Adrenal gland (tissue), 5 donors: ENCODE data around the gene DIP2A.
"Not testable (repeated sequence)": the region's sequence is repeated elsewhere in the genome, so short reads cannot be mapped to it uniquely, and the experiment has no call there.

ENCODE experiments used
- POLR2A ChIP-seq, 2 donors: fragments of 450-650 bp; IDR thresholded peaks; one replicate each; pipeline ENCODE4 v1.6.1; 2017; ENCODE audit warnings: antibody characterized with exemption in 2 of 2, mild to moderate bottlenecking in 2 of 2, moderate library complexity in 1 of 2
- TF ChIP-seq, protein P1 (sequence below), 6 experiments: fragments of 450-650 bp in 4 of 6; fragments of 200-600 bp in 2 of 6; sonication (generic) in 1 of 6; IDR thresholded peaks; 1 replicate in 5 of 6; 2 replicates in 1 of 6; pipeline versions ENCODE4 v1.5.1 to v1.8.0; 2016 to 2021; ENCODE audit warnings: antibody characterized with exemption in 6 of 6, mild to moderate bottlenecking in 2 of 6, moderate library complexity in 1 of 6
- donor health status: DM: no; HTN: no; CAD: no.

DNA sequence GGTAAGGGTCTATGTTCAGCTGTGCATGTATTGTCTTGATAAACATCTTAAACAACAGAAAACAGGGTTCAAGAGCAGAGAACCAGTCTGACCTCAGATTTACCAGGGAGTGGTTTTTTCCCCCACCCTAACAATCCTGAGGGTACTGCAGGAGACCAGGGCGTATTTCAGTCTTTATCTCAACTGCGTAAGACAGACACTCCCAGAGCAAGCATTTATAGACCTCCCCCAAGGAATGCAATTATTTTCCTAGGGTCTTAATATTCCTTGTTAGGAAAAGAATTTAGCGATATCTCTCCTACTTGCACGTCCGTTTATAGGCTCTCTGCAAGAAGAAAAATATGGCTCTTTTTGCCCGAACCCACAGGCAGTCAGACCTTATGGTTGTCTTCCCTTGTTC lies 9.8 kb upstream of the DIP2A start:
- TF ChIP-seq, protein P1, sequence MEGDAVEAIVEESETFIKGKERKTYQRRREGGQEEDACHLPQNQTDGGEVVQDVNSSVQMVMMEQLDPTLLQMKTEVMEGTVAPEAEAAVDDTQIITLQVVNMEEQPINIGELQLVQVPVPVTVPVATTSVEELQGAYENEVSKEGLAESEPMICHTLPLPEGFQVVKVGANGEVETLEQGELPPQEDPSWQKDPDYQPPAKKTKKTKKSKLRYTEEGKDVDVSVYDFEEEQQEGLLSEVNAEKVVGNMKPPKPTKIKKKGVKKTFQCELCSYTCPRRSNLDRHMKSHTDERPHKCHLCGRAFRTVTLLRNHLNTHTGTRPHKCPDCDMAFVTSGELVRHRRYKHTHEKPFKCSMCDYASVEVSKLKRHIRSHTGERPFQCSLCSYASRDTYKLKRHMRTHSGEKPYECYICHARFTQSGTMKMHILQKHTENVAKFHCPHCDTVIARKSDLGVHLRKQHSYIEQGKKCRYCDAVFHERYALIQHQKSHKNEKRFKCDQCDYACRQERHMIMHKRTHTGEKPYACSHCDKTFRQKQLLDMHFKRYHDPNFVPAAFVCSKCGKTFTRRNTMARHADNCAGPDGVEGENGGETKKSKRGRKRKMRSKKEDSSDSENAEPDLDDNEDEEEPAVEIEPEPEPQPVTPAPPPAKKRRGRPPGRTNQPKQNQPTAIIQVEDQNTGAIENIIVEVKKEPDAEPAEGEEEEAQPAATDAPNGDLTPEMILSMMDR (IDR thresholded peaks at IDR 0.05), result not testable (repeated sequence)
- not testable (repeated sequence) for TF ChIP-seq POLR2A (IDR thresholded peaks at IDR 0.05)
